ENCODE measurements around the gene SIPA1L3.

GRCh38 chr19:37929355-37929923 is 22.4 kb downstream of the SIPA1L3 start:
- TF ChIP-seq CTCF (conservative IDR thresholded peaks at IDR 0.05; ENCODE audit: low read depth in 2 of 2) = 0 out of 4 replicates have a peak, but pooled peaks of 1 of the 2 experiments have one; percentile 6
- no peak for TF ChIP-seq POLR2AphosphoS5 (IDR thresholded peaks at IDR 0.05; ENCODE audit: low read depth)
- TF ChIP-seq EZH2 (IDR thresholded peaks at IDR 0.05; ENCODE audit: low read depth, unreplicated experiment) = no peak
- no peak for TF ChIP-seq STAT1 (IDR thresholded peaks at IDR 0.05; ENCODE audit: unreplicated experiment)
- no peak for TF ChIP-seq EZH2phosphoT487 (IDR thresholded peaks at IDR 0.05; ENCODE audit: unreplicated experiment)
- no peak for TF ChIP-seq NANOG (IDR thresholded peaks at IDR 0.05; ENCODE audit: borderline replicate concordance)
- TF ChIP-seq CREB1 (CRISPR knock-in tag; IDR thresholded peaks at IDR 0.05; ENCODE audit: low read depth) = no peak
- TF ChIP-seq REST (IDR thresholded peaks at IDR 0.05; ENCODE audit: unreplicated experiment) = no peak
- TF ChIP-seq ETS1 (IDR thresholded peaks at IDR 0.05) = no peak
- TF ChIP-seq JUNB (IDR thresholded peaks at IDR 0.05; ENCODE audit: unreplicated experiment) = no peak
- no peak for TF ChIP-seq ZNF114 (CRISPR knock-in tag; IDR thresholded peaks at IDR 0.05)
- no peak for TF ChIP-seq ZNF331 (CRISPR knock-in tag; IDR thresholded peaks at IDR 0.05; ENCODE audit: low read depth)
- no peak for TF ChIP-seq ZNF462 (CRISPR knock-in tag; IDR thresholded peaks at IDR 0.05)

Data from GM23338 (cell line).